ENCODE results near the gene DARS1.
"Not testable (repeated sequence)": the region's sequence is repeated elsewhere in the genome, so short reads cannot be mapped to it uniquely, and the experiment has no call there.

DARS1 gene

GRCh38 chr2:135890149-135890548 lies 95.3 kb downstream of the DARS1 start:
- DNase-seq (ENCODE audit: low read depth in 1 of 2, low spot score in 1 of 2): no peak

- DNase-seq (ENCODE audit: low read depth in 1 of 2, low spot score in 1 of 2): not testable (repeated sequence)
Measured at GRCh38 chr2:135888587-135888986, 96.8 kb downstream of the DARS1 start.

- no peak for DNase-seq (ENCODE audit: low read depth in 1 of 2, low spot score in 1 of 2)
Measured at GRCh38 chr2:135885709-135886108, 99.7 kb downstream of the DARS1 start.

- DNase-seq (ENCODE audit: low read depth in 1 of 2, low spot score in 1 of 2): no peak
Measured at GRCh38 chr2:135882415-135882814, 103.0 kb downstream of the DARS1 start.

GRCh38 chr2:135876770-135877169 lies 108.7 kb downstream of the DARS1 start:
- DNase-seq (ENCODE audit: low read depth in 1 of 2, low spot score in 1 of 2): not testable (repeated sequence)

GRCh38 chr2:135876066-135876711 lies 109.2 kb downstream of the DARS1 start, which contains the start of gene MCM6:
Gene MCM6, minus strand, starts transcription at chr2:135876443. Its CDS starts 78 bp downstream, at chr2:135876365.
- peak; percentile 92 to 97 for DNase-seq (ENCODE audit: low read depth in 1 of 2, low spot score in 1 of 2)

- peak; percentile 44 to 65 for DNase-seq (ENCODE audit: low read depth in 1 of 2, low spot score in 1 of 2)
Measured at GRCh38 chr2:135875491-135876065, 109.8 kb downstream of the DARS1 start.

GRCh38 chr2:135874777-135875365 lies 110.6 kb downstream of the DARS1 start:
- DNase-seq (ENCODE audit: low read depth in 1 of 2, low spot score in 1 of 2): no peak

- DNase-seq (ENCODE audit: low read depth in 1 of 2, low spot score in 1 of 2): no peak
Measured at GRCh38 chr2:135870571-135870970, 114.9 kb downstream of the DARS1 start.

- DNase-seq (ENCODE audit: low read depth in 1 of 2, low spot score in 1 of 2): no peak
Measured at GRCh38 chr2:135863233-135863632, 122.2 kb downstream of the DARS1 start.

GRCh38 chr2:135862718-135863117 lies 122.7 kb downstream of the DARS1 start:
- DNase-seq (ENCODE audit: low read depth in 1 of 2, low spot score in 1 of 2): no peak

All from activated T-helper 1 cell treated with anti-CD3 and anti-CD28 coated beads, Interleukin-2, amount 50 U/mL, for 16 hours (primary cell).